Psoas muscle (tissue), 8 donors: Measurements from ENCODE around the gene HRNR. TPM values are rescaled to one million over a fixed set of nuclear protein-coding genes. Genes with fewer than 3 reads are reported as not detected.

ENCODE experiments used
- ATAC-seq, 4 donors: fragments of 200-7000 bp; cut with Tn5 transposase; one replicate each; pipeline ENCODE4 v1.9.1; 2020; ENCODE audit warnings: moderate library complexity in 3 of 4, mild to moderate bottlenecking in 2 of 4
- DNase-seq, 2 donors: peaks; one replicate each; pipeline ENCODE4 v3.0.0-alpha.2; 2020
- H3K27ac ChIP-seq: fragments of 200-600 bp; one replicate; pipeline ENCODE4 v1.8.0; 2022
- H3K27me3 ChIP-seq, 3 donors: fragments of 200-600 bp in 1 of 3; one replicate each; pipeline versions ENCODE4 v1.6.1 to v1.8.0; 2013 to 2022; ENCODE audit warnings: low read length in 2 of 3, mild to moderate bottlenecking in 2 of 3, moderate library complexity in 1 of 3; ENCODE audit not compliant: insufficient read depth in 3 of 3
- H3K36me3 ChIP-seq, 2 donors: fragments of 200-600 bp in 1 of 2; one replicate each; pipeline versions ENCODE4 v1.6.1 to v1.8.0; 2013 to 2022; ENCODE audit warnings: low read depth in 1 of 2, mild to moderate bottlenecking in 1 of 2, moderate library complexity in 1 of 2; ENCODE audit not compliant: insufficient read depth in 1 of 2
- H3K4me1 ChIP-seq: fragments of 200-600 bp; one replicate; pipeline ENCODE4 v1.8.0; 2022
- H3K4me3 ChIP-seq: fragments of 200-600 bp; one replicate; pipeline ENCODE4 v1.8.0; 2022; ENCODE audit warnings: mild to moderate bottlenecking
- H3K9me3 ChIP-seq: fragments of 200-600 bp; one replicate; pipeline ENCODE4 v1.8.0; 2022
- CTCF ChIP-seq: fragments of 200-600 bp; IDR thresholded peaks from one replicate; pipeline ENCODE4 v1.8.0; 2022; ENCODE audit warnings: antibody characterized with exemption
- WGBS, 3 donors: extraction: QIAGEN DNeasy Blood & Tissue Kit; methylation state at CpG; one replicate each; pipeline versions ENCODE4 v1.1.6 to v1.1.7; 2013; 5-methylcytosine and 5-hydroxymethylcytosine counted together
- intact Hi-C, 2 donors: fragments of 100-400 bp; cut with DNase I; formaldehyde crosslinking; loops; one replicate each; pipeline versions ENCODE4 v1.11.0 to v1.14.2; 2022
- polyA plus RNA-seq, 3 donors: library from polyadenylated mRNA; stranded (reverse); fragments of 200-250 nt; gene quantifications; one replicate each; pipeline ENCODE4 v1.2.3, GENCODE V29; 2013
- total RNA-seq, 4 donors: library from RNA; stranded (reverse); fragmentation: NEBNext Ultra II Directional in 2 of 4; extraction: Animal tissue kit (Norgen Biotek cat#: 25700) in 2 of 4; gene quantifications; one replicate each; pipeline versions ENCODE4 v1.2.1 to v1.2.4, GENCODE V29; 2021 to 2023
- donor health status: healthy with polysubstance abuse.
- donor health status: DM: no; HTN: no; CAD: no; lungs with moderate emphysema.
- donor health status: Bipolar disorder and iron deficiency.
- donor health status: healthy.
- donor health status: DM: yes; HTN: yes; CAD: no.
- donor health status: DM: no; HTN: no; CAD: no.
- donor health status: DM: no; HTN: no; CAD: no.
- donor health status: DM: yes; HTN: yes; CAD: no.

The HRNR gene
- total and polyA plus RNA-seq, 7 donors, result not detected

DNA sequence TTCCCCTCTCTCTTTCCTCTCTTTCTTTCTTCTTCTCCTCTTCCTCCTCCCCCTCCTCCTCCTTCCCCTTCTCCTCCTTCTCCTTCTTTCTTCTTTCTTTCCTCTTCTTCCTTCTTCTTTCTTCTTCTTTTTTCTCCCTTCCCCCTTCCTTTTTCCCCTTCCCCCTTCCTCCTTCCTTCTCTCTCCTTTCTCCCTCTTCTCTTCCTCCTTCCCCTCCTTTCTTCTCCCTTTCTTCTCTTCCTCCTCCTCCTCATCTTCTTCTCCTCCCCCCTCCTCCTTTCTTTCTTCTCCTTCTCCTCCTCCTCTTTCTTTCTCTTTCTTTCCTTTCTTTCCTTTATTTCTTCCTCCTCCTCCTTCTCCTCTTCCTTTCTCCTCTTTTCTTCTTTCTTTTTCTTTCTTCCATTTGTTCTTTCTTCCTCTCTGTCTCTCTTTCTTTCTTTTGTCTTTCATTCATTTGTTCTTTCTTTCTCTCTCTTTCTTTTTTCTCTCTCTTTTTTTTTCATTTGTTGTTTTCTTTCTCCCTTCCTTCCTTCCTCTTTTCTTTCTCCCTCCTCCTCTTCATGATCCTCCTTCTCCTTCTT lies 26.5 kb downstream of the HRNR start:
- peaks cover 0 to 5% (median 0%) of the 10 kb centered on the region in 3 donors for H3K27me3 ChIP-seq
- DNase-seq (no peak), ATAC-seq (no peak)
- no peak overlapping the region for H3K27ac ChIP-seq
- intact Hi-C loops, result no loop called here
- H3K4me3 ChIP-seq, result no peak overlapping the region
- H3K9me3 ChIP-seq, result no peaks in the 10 kb centered on the region
- no peaks in the 10 kb centered on the region for H3K36me3 ChIP-seq
- no peak for TF ChIP-seq CTCF
- no peaks in the 10 kb centered on the region for H3K4me1 ChIP-seq

GRCh38 chr1:152191711-152192110 lies 32.3 kb downstream of the HRNR start:
- Histone ChIP-seq H3K4me3 (no peak overlapping the region), H3K4me1 (no peaks in the 10 kb centered on the region), H3K36me3 (no peaks in the 10 kb centered on the region), H3K27ac (no peak overlapping the region), H3K27me3 (peaks cover 0 to 19% (median 3%) of the 10 kb centered on the region in 3 donors), H3K9me3 (no peaks in the 10 kb centered on the region)
- no peak for ATAC-seq
- TF ChIP-seq CTCF, result no peak
- intact Hi-C loops, result loop anchor here (2.0 to 5.0 kb wide), 2 partner anchors 257 to 266 kb away; no protein-coding TSS in a partner anchor
- no peak for DNase-seq

GRCh38 chr1:152191260-152191659 lies 32.7 kb downstream of the HRNR start:
- no peak overlapping the region for H3K4me3 ChIP-seq
- H3K4me1 ChIP-seq, result no peaks in the 10 kb centered on the region
- DNase-seq, result no peak
- no peak overlapping the region for H3K27ac ChIP-seq
- H3K27me3 ChIP-seq, result peaks cover 0 to 19% (median 3%) of the 10 kb centered on the region in 3 donors
- intact Hi-C loops, result loop anchor here in 1 of 2 donors (5.0 kb wide), 1 partner anchor 266 kb away; no protein-coding TSS in a partner anchor
- TF ChIP-seq CTCF, result no peak
- H3K9me3 ChIP-seq, result no peaks in the 10 kb centered on the region
- no peaks in the 10 kb centered on the region for H3K36me3 ChIP-seq
- 72 to 89% (median 77%) methylated on average over 5 of the region's 5 CpGs for WGBS, 3 donors
- no peak for ATAC-seq

- no peak for TF ChIP-seq CTCF
- DNase-seq (no peak), ATAC-seq (no peak)
- Histone ChIP-seq H3K9me3 (no peaks in the 10 kb centered on the region), H3K4me3 (no peak overlapping the region), H3K36me3 (no peaks in the 10 kb centered on the region), H3K27me3 (peaks cover 0 to 19% (median 3%) of the 10 kb centered on the region in 3 donors), H3K4me1 (no peaks in the 10 kb centered on the region), H3K27ac (no peak overlapping the region)
- WGBS, 3 donors, result 42 to 57% (median 53%) methylated on average over 2 of the region's 2 CpGs
- intact Hi-C loops, result loop anchor here in 1 of 2 donors (5.0 kb wide), 1 partner anchor 267 kb away; no protein-coding TSS in a partner anchor
Measured at GRCh38 chr1:152190589-152190988, 33.4 kb downstream of the HRNR start.
